ENCODE results near the gene MAFB.

MAFB gene

DNA sequence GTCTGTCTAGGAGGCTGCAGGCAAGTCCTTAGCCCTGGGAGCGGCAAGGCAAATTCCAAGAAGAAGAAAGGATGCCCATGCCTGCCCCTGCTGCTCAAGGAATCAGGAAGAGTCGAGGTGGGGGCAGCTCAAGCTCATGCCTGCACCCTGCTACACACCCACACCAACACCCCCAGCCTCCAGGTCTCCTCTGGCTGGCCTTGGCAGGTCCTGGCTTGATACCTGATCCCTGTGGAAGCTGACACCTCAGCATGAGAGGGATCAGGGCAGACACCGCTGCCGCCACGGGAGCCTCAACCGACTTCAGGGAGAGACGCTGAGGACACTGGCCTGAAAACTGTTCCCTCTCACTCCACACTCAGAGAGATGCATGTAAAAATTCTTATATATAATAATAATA is 35.5 kb upstream of the MAFB start:
- no peak for TF ChIP-seq CTCF (IDR thresholded peaks at IDR 0.05; ENCODE audit: low read depth, low read length)
- H3K4me1 ChIP-seq: no peaks in the 10 kb centered on the region
- no peaks in the 10 kb centered on the region for H3K9me3 ChIP-seq
- no peak overlapping the region for H3K4me3 ChIP-seq (ENCODE audit: low read depth, low read length)
- no peaks in the 10 kb centered on the region; the same call in 1 of the 2 replicates for H3K27me3 ChIP-seq
- H3K36me3 ChIP-seq: no peaks in the 10 kb centered on the region
- no peak for DNase-seq

DNA sequence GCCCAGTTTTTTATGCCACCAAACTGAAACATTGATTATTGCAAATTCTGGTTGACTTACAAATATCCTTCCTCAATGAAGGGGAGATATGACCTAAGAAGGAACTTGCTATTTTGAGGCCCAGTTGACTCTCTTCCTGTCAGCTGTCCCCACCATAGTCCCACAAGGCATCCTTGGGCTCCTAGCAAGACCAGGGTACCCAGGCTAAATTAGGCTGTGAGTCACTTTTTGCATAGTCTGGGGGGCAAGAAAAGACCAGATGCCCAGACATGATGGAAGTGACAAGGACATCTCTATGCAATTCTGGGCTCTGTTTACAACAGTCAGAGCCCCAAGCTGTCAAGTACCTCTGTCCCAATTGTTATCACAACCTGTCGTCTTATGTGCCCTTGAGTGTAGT is 31.8 kb upstream of the MAFB start:
- Histone ChIP-seq H3K36me3 (no peaks in the 10 kb centered on the region), H3K4me1 (no peaks in the 10 kb centered on the region), H3K4me3 (ENCODE audit: low read depth, low read length) (no peak overlapping the region), H3K9me3 (no peaks in the 10 kb centered on the region), H3K27me3 (no peaks in the 10 kb centered on the region)
- DNase-seq: no peak
- no peak for TF ChIP-seq CTCF (IDR thresholded peaks at IDR 0.05; ENCODE audit: low read depth, low read length)

DNA sequence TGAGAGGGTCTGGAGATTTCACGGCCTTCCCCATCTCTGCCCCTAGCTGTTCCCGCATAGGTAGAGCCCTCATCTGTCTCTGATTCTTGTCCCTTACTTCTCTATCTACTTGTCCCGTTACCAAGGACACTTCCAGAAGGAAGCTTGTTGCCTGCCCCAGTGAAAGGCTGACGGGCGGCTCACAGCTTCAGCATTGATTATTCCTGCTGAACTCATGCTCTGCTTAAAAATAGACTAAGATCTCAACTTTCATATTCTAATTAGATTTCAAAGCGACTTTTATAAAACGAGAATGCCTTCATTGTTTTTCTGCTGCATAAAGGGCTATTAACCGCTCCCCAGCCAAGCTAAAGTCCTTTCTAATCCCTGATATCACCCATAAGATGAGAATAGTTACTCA is 31.1 kb upstream of the MAFB start:
- no peak overlapping the region for H3K4me3 ChIP-seq (ENCODE audit: low read depth, low read length)
- no peak for DNase-seq
- no peaks in the 10 kb centered on the region for H3K4me1 ChIP-seq
- H3K36me3 ChIP-seq: no peaks in the 10 kb centered on the region
- H3K27me3 ChIP-seq: no peaks in the 10 kb centered on the region
- TF ChIP-seq CTCF (IDR thresholded peaks at IDR 0.05; ENCODE audit: low read depth, low read length): no peak
- no peaks in the 10 kb centered on the region for H3K9me3 ChIP-seq

GRCh38 chr20:40718982-40719729 is 30.1 kb upstream of the MAFB start:
- H3K9me3 ChIP-seq: no peaks in the 10 kb centered on the region
- H3K27me3 ChIP-seq: no peaks in the 10 kb centered on the region
- H3K36me3 ChIP-seq: no peaks in the 10 kb centered on the region
- TF ChIP-seq CTCF (IDR thresholded peaks at IDR 0.05; ENCODE audit: low read depth, low read length): no peak
- DNase-seq: no peak
- H3K4me3 ChIP-seq (ENCODE audit: low read depth, low read length): no peak overlapping the region
- H3K4me1 ChIP-seq: no peaks in the 10 kb centered on the region

GRCh38 chr20:40718214-40718977 is 29.4 kb upstream of the MAFB start:
- no peak for TF ChIP-seq CTCF (IDR thresholded peaks at IDR 0.05; ENCODE audit: low read depth, low read length)
- DNase-seq: no peak
- H3K4me3 ChIP-seq (ENCODE audit: low read depth, low read length): no peak overlapping the region
- H3K9me3 ChIP-seq: no peaks in the 10 kb centered on the region
- H3K36me3 ChIP-seq: no peaks in the 10 kb centered on the region
- H3K27me3 ChIP-seq: no peaks in the 10 kb centered on the region
- H3K4me1 ChIP-seq: no peaks in the 10 kb centered on the region

GRCh38 chr20:40717343-40717865 is 28.4 kb upstream of the MAFB start:
- Histone ChIP-seq H3K9me3 (no peaks in the 10 kb centered on the region), H3K27me3 (no peaks in the 10 kb centered on the region), H3K36me3 (no peaks in the 10 kb centered on the region), H3K4me3 (ENCODE audit: low read depth, low read length) (no peak overlapping the region), H3K4me1 (no peaks in the 10 kb centered on the region)
- no peak for TF ChIP-seq CTCF (IDR thresholded peaks at IDR 0.05; ENCODE audit: low read depth, low read length)
- DNase-seq: no peak

Data from BE2C (cell line).